ENCODE results near the gene HOXA13.

Gene HOXA13

GRCh38 chr7:27169658-27170425 is 30.0 kb downstream of the HOXA13 start:
- no peak for DNase-seq

GRCh38 chr7:27168265-27168947 is 31.5 kb downstream of the HOXA13 start:
- DNase-seq: no peak

- DNase-seq: no peak
Measured at GRCh38 chr7:27167916-27168264, 32.0 kb downstream of the HOXA13 start.

GRCh38 chr7:27166531-27167505 is 33.1 kb downstream of the HOXA13 start:
- no peak for DNase-seq

GRCh38 chr7:27165996-27166530 is 33.8 kb downstream of the HOXA13 start:
- no peak for DNase-seq

GRCh38 chr7:27165089-27165995 is 34.5 kb downstream of the HOXA13 start, which contains the start of gene HOXA9:
Gene HOXA9, minus strand, starts transcription at chr7:27165537. Its CDS starts 80 bp downstream, at chr7:27165457.
- no peak for DNase-seq

- no peak for DNase-seq
Measured at GRCh38 chr7:27164367-27165088, 35.4 kb downstream of the HOXA13 start.

- no peak for DNase-seq
Measured at GRCh38 chr7:27164045-27164366, 35.9 kb downstream of the HOXA13 start.

GRCh38 chr7:27163288-27164044 is 36.4 kb downstream of the HOXA13 start:
- DNase-seq: no peak

- DNase-seq: no peak
Measured at GRCh38 chr7:27162561-27163287, 37.2 kb downstream of the HOXA13 start.

GRCh38 chr7:27161721-27162560 is 38.0 kb downstream of the HOXA13 start:
- no peak for DNase-seq

- DNase-seq: no peak
Measured at GRCh38 chr7:27161214-27161720, 38.6 kb downstream of the HOXA13 start.

GRCh38 chr7:27160546-27161213 is 39.2 kb downstream of the HOXA13 start:
- peak; percentile 5 for DNase-seq

GRCh38 chr7:27160145-27160545 is 39.7 kb downstream of the HOXA13 start:
- no peak for DNase-seq

- no peak for DNase-seq
Measured at GRCh38 chr7:27159266-27160144, 40.4 kb downstream of the HOXA13 start.

- DNase-seq: no peak
Measured at GRCh38 chr7:27158436-27159265, 41.2 kb downstream of the HOXA13 start.

Data from NCI-H2029 treated with DMSO at 0.1 percent for 48 hours (cell line).